K562 (cell line): ENCODE results near the gene ATP2B1. TPM values are rescaled to one million over a fixed set of nuclear protein-coding genes. Genes with fewer than 3 reads are reported as not detected.

ENCODE experiments used
- ATAC-seq: fragments of 200-7000 bp; cut with Tn5 transposase; 3 replicates; pipeline ENCODE4 v1.9.1; 2020; ENCODE audit warnings: moderate library complexity
- BruUV-seq: library from RNA; stranded (reverse); fragments of 400-500 nt; replicated peaks from 2 replicates; lab custom pipeline; 2021; lab: Mats Ljungman, UMichigan
- CTCF ChIA-PET: fragments of 300-600 bp; formaldehyde crosslinking; extraction: SDS; loops from one replicate; lab custom pipeline; 2021; ENCODE audit warnings: low intra/inter-chr PET ratio; lab: Yijun Ruan, JAX
- POLR2A ChIA-PET: fragments of 300-600, 350-650 bp; sonication (Branson Sonifier 250); formaldehyde crosslinking; extraction: SDS; loops from one replicate; lab custom pipeline; 2021; ENCODE audit warnings: antibody characterized with exemption, inconsistent platforms; lab: Yijun Ruan, JAX
- DNase-seq, 4 experiments: peaks; one replicate each; pipeline versions ENCODE4 v3.0.0 to v3.0.0-alpha.2; 2011 to 2018; ENCODE audit warnings: low spot score in 3 of 4, mixed read lengths in 3 of 4; ENCODE audit errors: extremely low read depth in 1 of 4
- FAIRE-seq: peaks from 2 replicates; lab custom pipeline; 2011; peaks lifted over from hg19 to GRCh38; lab: Jason Lieb, UNC
- H2AFZ ChIP-seq: 2 replicates; pipeline ENCODE4 v1.6.0; 2011; ENCODE audit warnings: low read depth, low read length, control low read depth, inconsistent platforms
- H3K27ac ChIP-seq: fragments of 200-600 bp; 3 replicates; pipeline ENCODE4 v1.8.0; 2011; ENCODE audit warnings: low read depth, mild to moderate bottlenecking, control low read depth, inconsistent platforms, low read length, moderate library complexity, mixed read lengths; ENCODE audit errors: extremely low read depth
- H3K27me3 ChIP-seq, 2 experiments: fragments of 300-600 bp in 1 of 2; 2 replicates in 1 of 2; 3 replicates in 1 of 2; pipeline versions ENCODE4 v1.6.0 to v1.8.0; 2011; ENCODE audit warnings: inconsistent platforms in 2 of 2, low read length in 2 of 2, mild to moderate bottlenecking in 1 of 2, mixed read lengths in 1 of 2, moderate library complexity in 1 of 2; ENCODE audit not compliant: control insufficient read depth in 2 of 2, insufficient read depth in 2 of 2
- H3K36me3 ChIP-seq: fragments of 300-600 bp; 3 replicates; pipeline ENCODE4 v1.8.0; 2011; ENCODE audit warnings: mild to moderate bottlenecking, low read length, inconsistent platforms; ENCODE audit not compliant: control insufficient read depth, insufficient read depth
- H3K4me1 ChIP-seq, 2 experiments: fragments of 200-600 bp in 1 of 2; replicated peaks in 1 of 2; 2 replicates in 1 of 2; 3 replicates in 1 of 2; pipeline versions ENCODE4 v1.5.1 to v1.8.0; 2011; ENCODE audit warnings: inconsistent platforms in 2 of 2, low read length in 2 of 2, mild to moderate bottlenecking in 1 of 2, mixed read lengths in 1 of 2, moderate library complexity in 1 of 2; ENCODE audit not compliant: control insufficient read depth in 2 of 2, insufficient read depth in 2 of 2
- H3K4me2 ChIP-seq: 2 replicates; pipeline ENCODE4 v1.6.1; 2011; ENCODE audit warnings: low read length, control low read depth, inconsistent platforms, mixed read lengths; ENCODE audit not compliant: insufficient read depth
- H3K4me3 ChIP-seq: fragments of 200-600 bp; sonication (generic), shearing (Covaris generic); 2 replicates; pipeline ENCODE4 v1.5.1; 2016; ENCODE audit warnings: control low read depth, inconsistent platforms
- H3K79me2 ChIP-seq: fragments of 200-600 bp; 3 replicates; pipeline ENCODE4 v1.8.0; 2011; ENCODE audit warnings: low read length, inconsistent platforms; ENCODE audit not compliant: control insufficient read depth, insufficient read depth
- H3K9ac ChIP-seq, 2 experiments: 2 replicates each; pipeline versions ENCODE4 v1.6.0 to v1.6.1; 2011; ENCODE audit warnings: low read depth in 2 of 2, low read length in 2 of 2, control low read depth in 1 of 2, inconsistent platforms in 1 of 2, mild to moderate bottlenecking in 1 of 2, mixed read lengths in 1 of 2; ENCODE audit not compliant: insufficient read depth in 1 of 2
- H3K9me1 ChIP-seq: one replicate; pipeline ENCODE4 v1.6.0; 2011; ENCODE audit warnings: inconsistent platforms, mild to moderate bottlenecking, low read length, moderate library complexity; ENCODE audit not compliant: control insufficient read depth, insufficient read depth
- H3K9me3 ChIP-seq: replicated peaks from 2 replicates; pipeline ENCODE4 v1.5.1; 2011; ENCODE audit warnings: low read depth, low read length, inconsistent platforms; ENCODE audit not compliant: control insufficient read depth, insufficient read depth
- H4K20me1 ChIP-seq: replicated peaks from 2 replicates; pipeline ENCODE4 v1.6.1; 2011; ENCODE audit warnings: low read length, inconsistent platforms, mixed read lengths; ENCODE audit not compliant: control insufficient read depth, insufficient read depth
- CBFA2T3 ChIP-seq: fragments of 450-650 bp; IDR thresholded peaks from 2 replicates; pipeline ENCODE4 v1.6.1; 2017
- NFRKB ChIP-seq: fragments of 450-650 bp; IDR thresholded peaks from 2 replicates; pipeline ENCODE4 v1.6.1; 2016; ENCODE audit warnings: low read depth
- PATZ1 ChIP-seq: fragments of 250-450 bp; sonication (Bioruptor Pico); IDR thresholded peaks from 2 replicates; pipeline ENCODE4 v1.5.0; 2020; ENCODE audit warnings: mild to moderate bottlenecking, borderline replicate concordance
- SRSF7 ChIP-seq: fragments of 200-400 bp; formaldehyde crosslinking; optimal IDR thresholded peaks from 2 replicates; pipeline ENCODE3; 2017; ENCODE audit warnings: mild to moderate bottlenecking, low read depth, low read length
- ZNF445 ChIP-seq: fragments of 250-450 bp; sonication (Bioruptor Pico); IDR thresholded peaks from 2 replicates; pipeline ENCODE4 v1.4.0; 2020; ENCODE audit warnings: low read depth, mild to moderate bottlenecking, moderate library complexity
- WGBS: fragments of 100-300 bp; shearing (Covaris generic); methylation state at CpG from one replicate; pipeline ENCODE4 v1.1.6; 2016; ENCODE audit warnings: low coverage, mixed read lengths; ENCODE audit not compliant: insufficient coverage; ENCODE audit errors: missing lambda C conversion rate; 5-methylcytosine and 5-hydroxymethylcytosine counted together
- in situ Hi-C: fragments of 300-500 bp; cut with MboI; formaldehyde crosslinking; loops from 4 replicates; pipeline ENCODE4 v1.15.0; 2018; ENCODE audit warnings: inconsistent platforms, mixed read lengths
- intact Hi-C: fragments of 100-400 bp; cut with micrococcal nuclease; formaldehyde crosslinking; loops from 2 replicates; pipeline ENCODE4 v1.14.2; 2022
- polyA plus RNA-seq, 8 experiments: library from polyadenylated mRNA; depleted of rRNA in 4 of 8; stranded (reverse) in 5 of 8; unstranded in 3 of 8; fragments of >200 nt; fragmentation: Nextera tagmentation in 2 of 8; fragmentation: Illumina TruSeq in 1 of 8; extraction: Ambion mirVana in 2 of 8; extraction: Trizol in 1 of 8; gene quantifications; 2 replicates each; pipeline versions ENCODE4 v1.2.1 to v1.2.3, GENCODE V29; 2011 to 2014; ENCODE audit warnings: inconsistent platforms in 1 of 8, missing spikeins in 1 of 8
- total RNA-seq, 7 experiments: library from RNA; depleted of rRNA in 6 of 7; stranded (reverse); fragments of >200 nt in 6 of 7; fragmentation: Illumina TruSeq in 2 of 7; extraction: Trizol in 2 of 7; gene quantifications; 2 replicates each; pipeline versions ENCODE4 v1.2.1 to v1.2.3, GENCODE V29; 2011 to 2021; ENCODE audit warnings: low replicate concordance in 1 of 7

ATP2B1 gene
- total and polyA plus RNA-seq, 9 of the 15 experiments (the other 6 are each of a cell fraction or from before 2014, with no cell fraction given): 8.6 to 39.0 (median 27.8) TPM

GRCh38 chr12:89593873-89594272, 114.8 kb downstream of the ATP2B1 start:
- ChIA-PET CTCF (no interaction called here), POLR2A (interaction anchor here (1.6 to 2.0 kb wide), 2 partner anchors 9 to 10 kb away, joined by 4 to 9 read pairs; no protein-coding TSS in a partner anchor)
- no peaks in the 10 kb centered on the region for H3K9me3 ChIP-seq
- no peaks in the 10 kb centered on the region for H4K20me1 ChIP-seq
- peak; percentile 41 for ATAC-seq
- no peaks in the 10 kb centered on the region for H3K27me3 ChIP-seq
- no peak overlapping the region for H3K4me3 ChIP-seq
- TF ChIP-seq NFRKB: no peak
- no peak for TF ChIP-seq ZNF445 (CRISPR knock-in tag)
- no peak for TF ChIP-seq PATZ1
- TF ChIP-seq CBFA2T3: no peak
- TF ChIP-seq SRSF7: no peak
- TF ChIP-seq, all 486 proteins: peak for 0
- no peaks in the 10 kb centered on the region for H3K79me2 ChIP-seq
- in situ Hi-C loops: no loop called here
- 77% methylated on average over 5 of the region's 5 CpGs for WGBS
- peaks cover 38% of the 10 kb centered on the region for H3K36me3 ChIP-seq
- FAIRE-seq (peak; percentile 46), DNase-seq (no peak)
- H3K4me1 ChIP-seq: peaks cover 0 to 10% of the 10 kb centered on the region in 2 experiments; a peak in 2 of 5 replicates
- H3K9me1 ChIP-seq: no peaks in the 10 kb centered on the region
- no peak overlapping the region for H3K9ac ChIP-seq
- no peak overlapping the region for H2AFZ ChIP-seq
- BruUV-seq: no TSS peak
- intact Hi-C loops: no loop called here
- H3K27ac ChIP-seq: no peak overlapping the region
- no peak overlapping the region for H3K4me2 ChIP-seq
